Caco-2 (cell line): ENCODE results near the gene NELFCD. TPM values are rescaled to one million over a fixed set of nuclear protein-coding genes. Genes with fewer than 3 reads are reported as not detected.

Experiments used
- BruUV-seq: library from RNA; stranded (reverse); fragments of 400-500 nt; replicated peaks from 2 replicates; lab custom pipeline; 2021; lab: Mats Ljungman, UMichigan
- CTCF ChIA-PET: fragments of 300-600 bp; sonication (Branson Sonifier 250); formaldehyde crosslinking; loops from one replicate; lab custom pipeline; 2022; ENCODE audit warnings: antibody characterized with exemption; lab: Charles Lee
- POLR2A ChIA-PET: fragments of 300-600 bp; sonication (Branson Sonifier 250); formaldehyde crosslinking; loops from one replicate; lab custom pipeline; 2022; ENCODE audit warnings: antibody characterized with exemption; lab: Charles Lee
- DNase-seq, 2 experiments: peaks; one replicate each; pipeline versions ENCODE4 v3.0.0 to v3.0.0-alpha.2; 2020 to 2022
- H3K27me3 ChIP-seq: replicated peaks from 2 replicates; pipeline ENCODE4 v1.6.0; 2011; ENCODE audit warnings: low read length; ENCODE audit not compliant: control insufficient read depth, insufficient read depth
- H3K36me3 ChIP-seq: 2 replicates; pipeline ENCODE4 v1.5.1; 2011; ENCODE audit warnings: low read length; ENCODE audit not compliant: control insufficient read depth, insufficient read depth
- H3K4me1 ChIP-seq: fragments of 250-450 bp; sonication (Bioruptor Pico); 2 replicates; pipeline ENCODE4 v1.5.1; 2020; ENCODE audit warnings: mild to moderate bottlenecking
- H3K4me3 ChIP-seq: 2 replicates; pipeline ENCODE4 v1.5.1; 2011; ENCODE audit warnings: low read depth, mild to moderate bottlenecking, control low read depth, low read length
- H3K9me3 ChIP-seq: fragments of 250-450 bp; sonication (Bioruptor Pico); 2 replicates; pipeline ENCODE4 v1.5.1; 2020; ENCODE audit warnings: mild to moderate bottlenecking, moderate library complexity
- H3K27ac Mint-ChIP-seq: one replicate; pipeline ENCODE4 v1.8.0; 2022; ENCODE audit warnings: mixed read lengths; ENCODE audit not compliant: unreplicated experiment
- H3K27me3 Mint-ChIP-seq: one replicate; pipeline ENCODE4 v1.8.0; 2022; ENCODE audit warnings: mixed read lengths; ENCODE audit not compliant: insufficient read depth, unreplicated experiment
- H3K36me3 Mint-ChIP-seq: one replicate; pipeline ENCODE4 v1.8.0; 2022; ENCODE audit warnings: mild to moderate bottlenecking, mixed read lengths; ENCODE audit not compliant: insufficient read depth, unreplicated experiment
- H3K4me1 Mint-ChIP-seq: one replicate; pipeline ENCODE4 v1.8.0; 2022; ENCODE audit warnings: low read depth, mixed read lengths; ENCODE audit not compliant: unreplicated experiment
- H3K4me3 Mint-ChIP-seq: one replicate; pipeline ENCODE4 v1.8.0; 2022; ENCODE audit warnings: mild to moderate bottlenecking, moderate library complexity, mixed read lengths; ENCODE audit not compliant: unreplicated experiment
- H3K9me3 Mint-ChIP-seq: one replicate; pipeline ENCODE4 v1.8.0; 2022; ENCODE audit warnings: mixed read lengths; ENCODE audit not compliant: unreplicated experiment
- CTCF ChIP-seq, 2 experiments: fragments of 200-600 bp in 1 of 2; IDR thresholded peaks; 1 replicate in 1 of 2; 2 replicates in 1 of 2; pipeline versions ENCODE4 v1.5.1 to v1.8.0; 2011 to 2022; ENCODE audit warnings: antibody characterized with exemption in 1 of 2, control low read depth in 1 of 2, inconsistent platforms in 1 of 2, low read depth in 1 of 2, low read length in 1 of 2, mild to moderate bottlenecking in 1 of 2, moderate library complexity in 1 of 2; ENCODE audit not compliant: insufficient read depth in 1 of 2, severe bottlenecking in 1 of 2, unreplicated experiment in 1 of 2
- intact Hi-C: fragments of 100-400 bp; cut with micrococcal nuclease; formaldehyde crosslinking; loops from one replicate; pipeline ENCODE4 v1.10.0; 2022; ENCODE audit not compliant: unreplicated experiment
- total RNA-seq: library from RNA; stranded (reverse); gene quantifications from 2 replicates; pipeline ENCODE4 v1.2.3, GENCODE V29; 2022

The NELFCD gene
- total RNA-seq, 1 experiment from 2014 or later = 230 TPM

- no TSS peak for BruUV-seq
- ChIA-PET CTCF (no interaction called here), POLR2A (interaction anchor here (0.6 kb wide), 1 partner anchor 74 kb away, joined by 3 read pairs; no protein-coding TSS in a partner anchor)
- no peaks in the 10 kb centered on the region for H3K27me3 Mint-ChIP-seq
- Histone ChIP-seq H3K27me3 (no peaks in the 10 kb centered on the region), H3K36me3 (no peaks in the 10 kb centered on the region), H3K4me1 (peaks cover 17% of the 10 kb centered on the region), H3K9me3 (no peaks in the 10 kb centered on the region), H3K4me3 (no peak overlapping the region)
- H3K9me3 Mint-ChIP-seq = no peaks in the 10 kb centered on the region
- H3K4me1 Mint-ChIP-seq = peaks cover 28% of the 10 kb centered on the region
- no peak overlapping the region for H3K4me3 Mint-ChIP-seq
- DNase-seq = no peak
- intact Hi-C loops = no loop called here
- H3K36me3 Mint-ChIP-seq = peaks cover under 1% of the 10 kb centered on the region
- no peak overlapping the region for H3K27ac Mint-ChIP-seq
- TF ChIP-seq CTCF (IDR thresholded peaks at IDR 0.05; ENCODE audit: insufficient read depth in 1 of 2, low read depth in 1 of 2, low read length in 1 of 2, severe bottlenecking in 1 of 2, unreplicated experiment in 1 of 2) = no peak
These were observed 32.2 kb downstream of the NELFCD start for GRCh38 chr20:59013031-59013951.

- Histone ChIP-seq H3K9me3 (no peaks in the 10 kb centered on the region), H3K4me3 (no peak overlapping the region), H3K27me3 (no peaks in the 10 kb centered on the region), H3K36me3 (no peaks in the 10 kb centered on the region), H3K4me1 (peaks cover 17% of the 10 kb centered on the region)
- Mint-ChIP-seq H3K4me1 (peaks cover 28% of the 10 kb centered on the region), H3K27ac (no peak overlapping the region), H3K36me3 (peaks cover 6% of the 10 kb centered on the region), H3K27me3 (no peaks in the 10 kb centered on the region), H3K4me3 (no peak overlapping the region), H3K9me3 (no peaks in the 10 kb centered on the region)
- intact Hi-C loops = no loop called here
- DNase-seq = no peak
- CTCF ChIA-PET = no interaction called here
- POLR2A ChIA-PET = no interaction called here
- BruUV-seq = no TSS peak
- TF ChIP-seq CTCF (IDR thresholded peaks at IDR 0.05; ENCODE audit: insufficient read depth in 1 of 2, low read depth in 1 of 2, low read length in 1 of 2, severe bottlenecking in 1 of 2, unreplicated experiment in 1 of 2) = no peak
These were observed 33.0 kb downstream of the NELFCD start for GRCh38 chr20:59013959-59014608.

GRCh38 chr20:59014680-59015389 is 33.8 kb downstream of the NELFCD start:
- H3K4me3 ChIP-seq = no peak overlapping the region
- ChIA-PET CTCF (no interaction called here), POLR2A (interaction anchor here (4.0 kb wide), 1 partner anchor 17 kb away, joined by 19 read pairs; the partner anchor contains the start of gene ATP5F1E)
- H3K36me3 ChIP-seq = no peaks in the 10 kb centered on the region
- no peaks in the 10 kb centered on the region for H3K9me3 ChIP-seq
- intact Hi-C loops = no loop called here
- Mint-ChIP-seq H3K9me3 (no peaks in the 10 kb centered on the region), H3K27ac (no peak overlapping the region), H3K36me3 (peaks cover 6% of the 10 kb centered on the region), H3K4me1 (peaks cover 28% of the 10 kb centered on the region), H3K4me3 (no peak overlapping the region), H3K27me3 (no peaks in the 10 kb centered on the region)
- TF ChIP-seq CTCF (IDR thresholded peaks at IDR 0.05; ENCODE audit: insufficient read depth in 1 of 2, low read depth in 1 of 2, low read length in 1 of 2, severe bottlenecking in 1 of 2, unreplicated experiment in 1 of 2) = no peak
- no peak for DNase-seq
- no peaks in the 10 kb centered on the region for H3K27me3 ChIP-seq
- H3K4me1 ChIP-seq = peaks cover 17% of the 10 kb centered on the region
- no TSS peak for BruUV-seq
